Stimulated activated CD4-positive, alpha-beta T cell treated with anti-CD3 and anti-CD28 coated beads, Interleukin-12 subunit alpha, Interleukin-12 subunit beta, amount 100 ng/mL, for 48 hours (primary cell): ENCODE measurements around the gene BCKDHA.
"Not testable (repeated sequence)": the region's sequence is repeated elsewhere in the genome, so short reads cannot be mapped to it uniquely, and the experiment has no call there.

Experiments
- DNase-seq, 3 donors: peaks; one replicate each; pipeline ENCODE4 v3.0.0-alpha.2; 2020; ENCODE audit warnings: low read depth in 2 of 3, low spot score in 1 of 3

The BCKDHA gene

GRCh38 chr19:41403181-41403970 is 5.8 kb downstream of the BCKDHA start:
- DNase-seq: no peak

GRCh38 chr19:41405776-41406175 is 8.2 kb downstream of the BCKDHA start:
- DNase-seq: no peak

- no peak for DNase-seq
These were observed 9.7 kb downstream of the BCKDHA start for GRCh38 chr19:41407271-41407670.

GRCh38 chr19:41408256-41408655 is 10.6 kb downstream of the BCKDHA start:
- DNase-seq: no peak

- DNase-seq: not testable (repeated sequence)
These were observed 11.2 kb downstream of the BCKDHA start for GRCh38 chr19:41408846-41409245.

GRCh38 chr19:41409288-41409687 is 11.7 kb downstream of the BCKDHA start:
- DNase-seq: no peak

- no peak for DNase-seq
These were observed 12.9 kb downstream of the BCKDHA start for GRCh38 chr19:41410336-41411054.

GRCh38 chr19:41411100-41411967 is 13.7 kb downstream of the BCKDHA start:
- DNase-seq: no peak

- no peak for DNase-seq
These were observed 14.3 kb downstream of the BCKDHA start for GRCh38 chr19:41411968-41412265.

GRCh38 chr19:41412953-41413352 is 15.3 kb downstream of the BCKDHA start:
- DNase-seq: no peak

- no peak for DNase-seq
These were observed 16.3 kb downstream of the BCKDHA start for GRCh38 chr19:41413947-41414346.

- no peak for DNase-seq
These were observed 16.8 kb downstream of the BCKDHA start for GRCh38 chr19:41414461-41414860.

GRCh38 chr19:41415154-41415571 is 17.5 kb downstream of the BCKDHA start:
- no peak for DNase-seq

- DNase-seq: no peak
These were observed 18.6 kb downstream of the BCKDHA start for GRCh38 chr19:41416194-41416674.

- DNase-seq: no peak
These were observed 22.7 kb downstream of the BCKDHA start for GRCh38 chr19:41420101-41420880.

- DNase-seq: no peak
These were observed 23.7 kb downstream of the BCKDHA start for GRCh38 chr19:41421314-41421713.

- DNase-seq: no peak
These were observed 24.4 kb downstream of the BCKDHA start for GRCh38 chr19:41421973-41422372.

- no peak for DNase-seq
These were observed 24.8 kb downstream of the BCKDHA start for GRCh38 chr19:41422456-41422855.

GRCh38 chr19:41422955-41423354 is 25.3 kb downstream of the BCKDHA start:
- no peak for DNase-seq

- DNase-seq: no peak
These were observed 26.9 kb downstream of the BCKDHA start for GRCh38 chr19:41424335-41425173.
